ENCODE data around the gene COL28A1. TPM values are rescaled to one million over a fixed set of nuclear protein-coding genes. Genes with fewer than 3 reads are reported as not detected.

The COL28A1 gene
- polyA plus RNA-seq, 1 donor (not counting 4 experiments of a cell fraction or from before 2014, with no cell fraction given) = 0.13 TPM

DNA sequence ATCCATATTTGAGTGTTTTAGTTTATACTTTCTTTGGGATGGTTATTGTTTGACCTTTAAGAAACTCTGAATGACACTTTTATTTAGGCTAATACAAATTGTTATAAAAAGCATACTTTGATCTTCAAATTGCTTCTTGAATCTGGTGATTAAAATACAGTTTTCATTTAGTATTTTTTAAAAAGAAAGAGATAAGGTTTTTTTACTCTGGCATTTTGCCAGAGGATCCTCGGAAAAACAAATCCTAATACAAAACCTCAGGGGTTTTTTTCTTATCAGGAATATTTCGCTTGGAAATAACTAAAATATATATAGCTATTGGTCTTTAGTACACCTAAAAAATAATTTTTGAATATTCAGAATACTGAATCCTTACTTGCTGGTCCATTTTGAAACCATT is 48.1 kb upstream of the COL28A1 start:
- no peaks in the 10 kb centered on the region for H3K79me2 ChIP-seq (ENCODE audit: control insufficient read depth, insufficient read depth, low read length)
- peaks cover 4% of the 10 kb centered on the region for H3K9me1 ChIP-seq (ENCODE audit: control insufficient read depth, extremely low read depth, insufficient read depth, low read length)
- H2AFZ ChIP-seq (ENCODE audit: control insufficient read depth, low read length) = no peak overlapping the region
- H4K20me1 ChIP-seq (ENCODE audit: control insufficient read depth, extremely low read depth, insufficient read depth, low read length) = no peaks in the 10 kb centered on the region
- H3K4me2 ChIP-seq (ENCODE audit: control insufficient read depth, extremely low read depth, insufficient read depth, low read depth, low read length) = no peak overlapping the region
- H3K4me3 ChIP-seq (ENCODE audit: control insufficient read depth in 2 of 3, extremely low read depth in 1 of 3, insufficient read depth in 2 of 3, low read depth in 1 of 3, low read length in 3 of 3) = no peak overlapping the region
- no peak for FAIRE-seq
- dilution Hi-C loops (cut with MboI; ENCODE audit: extremely low pct_ligation_motif_present, low sequenced_read_pairs) = no loop called here
- H3K27me3 ChIP-seq (ENCODE audit: control insufficient read depth, extremely low read depth, insufficient read depth, low read length) = no peaks in the 10 kb centered on the region
- peaks cover 0 to 4% of the 10 kb centered on the region in 2 experiments for H3K36me3 ChIP-seq (ENCODE audit: control insufficient read depth in 2 of 2, extremely low read depth in 1 of 2, insufficient read depth in 2 of 2, low read length in 2 of 2)
- TF ChIP-seq EZH2 (IDR thresholded peaks at IDR 0.05; ENCODE audit: low read length) = no peak
- TF ChIP-seq, protein P1, sequence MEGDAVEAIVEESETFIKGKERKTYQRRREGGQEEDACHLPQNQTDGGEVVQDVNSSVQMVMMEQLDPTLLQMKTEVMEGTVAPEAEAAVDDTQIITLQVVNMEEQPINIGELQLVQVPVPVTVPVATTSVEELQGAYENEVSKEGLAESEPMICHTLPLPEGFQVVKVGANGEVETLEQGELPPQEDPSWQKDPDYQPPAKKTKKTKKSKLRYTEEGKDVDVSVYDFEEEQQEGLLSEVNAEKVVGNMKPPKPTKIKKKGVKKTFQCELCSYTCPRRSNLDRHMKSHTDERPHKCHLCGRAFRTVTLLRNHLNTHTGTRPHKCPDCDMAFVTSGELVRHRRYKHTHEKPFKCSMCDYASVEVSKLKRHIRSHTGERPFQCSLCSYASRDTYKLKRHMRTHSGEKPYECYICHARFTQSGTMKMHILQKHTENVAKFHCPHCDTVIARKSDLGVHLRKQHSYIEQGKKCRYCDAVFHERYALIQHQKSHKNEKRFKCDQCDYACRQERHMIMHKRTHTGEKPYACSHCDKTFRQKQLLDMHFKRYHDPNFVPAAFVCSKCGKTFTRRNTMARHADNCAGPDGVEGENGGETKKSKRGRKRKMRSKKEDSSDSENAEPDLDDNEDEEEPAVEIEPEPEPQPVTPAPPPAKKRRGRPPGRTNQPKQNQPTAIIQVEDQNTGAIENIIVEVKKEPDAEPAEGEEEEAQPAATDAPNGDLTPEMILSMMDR (optimal IDR thresholded peaks at IDR 0.05 in 1 of 3, IDR thresholded peaks at IDR 0.05 in 1 of 3, conservative IDR thresholded peaks at IDR 0.05 in 1 of 3; ENCODE audit: extremely low read depth in 1 of 3, insufficient read depth in 2 of 3, low read length in 3 of 3) = no peak
- H3K9ac ChIP-seq (ENCODE audit: control insufficient read depth, extremely low read depth, insufficient read depth, low read length) = no peak overlapping the region
- H3K9me3 ChIP-seq (ENCODE audit: control insufficient read depth, low read depth, low read length) = no peaks in the 10 kb centered on the region
- no peak overlapping the region for H3K27ac ChIP-seq (ENCODE audit: control insufficient read depth, insufficient read depth, low read length)
- peaks cover 6% of the 10 kb centered on the region for H3K4me1 ChIP-seq (ENCODE audit: control insufficient read depth, extremely low read depth, insufficient read depth, low read length)
- DNase-seq (ENCODE audit: low read depth, low spot score) = no peak

DNA sequence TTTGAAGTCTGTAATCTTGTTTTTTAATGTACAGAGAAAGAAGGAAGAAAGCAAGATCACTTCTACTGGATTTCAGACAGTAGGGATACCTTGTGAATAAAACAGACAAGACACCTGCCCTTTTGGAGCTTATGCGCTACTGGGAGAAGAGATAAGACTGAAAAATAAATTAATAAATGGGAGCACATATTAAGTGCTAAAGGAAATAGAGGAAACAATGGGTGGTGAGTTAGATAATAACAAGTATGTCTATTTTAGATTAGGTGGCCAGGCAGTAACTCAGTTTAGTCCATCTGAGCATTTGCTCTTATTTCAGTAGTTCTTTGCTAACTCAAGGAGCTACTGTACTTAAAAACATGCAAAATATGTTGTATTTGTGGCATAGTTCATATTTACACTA is 46.9 kb upstream of the COL28A1 start:
- dilution Hi-C loops (cut with MboI; ENCODE audit: extremely low pct_ligation_motif_present, low sequenced_read_pairs) = no loop called here
- Histone ChIP-seq H3K4me2 (ENCODE audit: control insufficient read depth, extremely low read depth, insufficient read depth, low read depth, low read length) (no peak overlapping the region), H3K9me3 (ENCODE audit: control insufficient read depth, low read depth, low read length) (no peaks in the 10 kb centered on the region), H3K4me1 (ENCODE audit: control insufficient read depth, extremely low read depth, insufficient read depth, low read length) (peaks cover 6% of the 10 kb centered on the region), H3K79me2 (ENCODE audit: control insufficient read depth, insufficient read depth, low read length) (peaks cover 2% of the 10 kb centered on the region), H2AFZ (ENCODE audit: control insufficient read depth, low read length) (no peak overlapping the region), H3K9me1 (ENCODE audit: control insufficient read depth, extremely low read depth, insufficient read depth, low read length) (peaks cover 4% of the 10 kb centered on the region), H3K9ac (ENCODE audit: control insufficient read depth, extremely low read depth, insufficient read depth, low read length) (no peak overlapping the region), H3K36me3 (ENCODE audit: control insufficient read depth in 2 of 2, extremely low read depth in 1 of 2, insufficient read depth in 2 of 2, low read length in 2 of 2) (peaks cover 0 to 4% of the 10 kb centered on the region in 2 experiments), H3K27me3 (ENCODE audit: control insufficient read depth, extremely low read depth, insufficient read depth, low read length) (no peaks in the 10 kb centered on the region), H3K27ac (ENCODE audit: control insufficient read depth, insufficient read depth, low read length) (no peak overlapping the region), H4K20me1 (ENCODE audit: control insufficient read depth, extremely low read depth, insufficient read depth, low read length) (no peaks in the 10 kb centered on the region), H3K4me3 (ENCODE audit: control insufficient read depth in 2 of 3, extremely low read depth in 1 of 3, insufficient read depth in 2 of 3, low read depth in 1 of 3, low read length in 3 of 3) (no peak overlapping the region)
- FAIRE-seq (no peak), DNase-seq (ENCODE audit: low read depth, low spot score) (no peak)
- TF ChIP-seq, protein P1 (optimal IDR thresholded peaks at IDR 0.05 in 1 of 3, IDR thresholded peaks at IDR 0.05 in 1 of 3, conservative IDR thresholded peaks at IDR 0.05 in 1 of 3; ENCODE audit: extremely low read depth in 1 of 3, insufficient read depth in 2 of 3, low read length in 3 of 3) = no peak
- no peak for TF ChIP-seq EZH2 (IDR thresholded peaks at IDR 0.05; ENCODE audit: low read length)
